GM12878 (cell line): ENCODE data around the gene HOXB13. TPM values are rescaled to one million over a fixed set of nuclear protein-coding genes. Genes with fewer than 3 reads are reported as not detected.
A peak's percentile ranks its signal among the peaks of the same experiment; 100 is the strongest.

ENCODE experiments used
- ATF2 ChIP-seq: IDR thresholded peaks from 2 replicates; pipeline ENCODE4 v1.6.1; 2012; ENCODE audit warnings: low read length, inconsistent platforms
- ATF3 ChIP-seq: IDR thresholded peaks from 2 replicates; pipeline ENCODE4 v1.6.1; 2011; ENCODE audit warnings: low read depth, mild to moderate bottlenecking, low read length, moderate library complexity, borderline replicate concordance; ENCODE audit errors: extremely low read depth
- BACH1 ChIP-seq: fragments of 450-650 bp; IDR thresholded peaks from 2 replicates; pipeline ENCODE4 v1.6.1; 2017; ENCODE audit warnings: mild to moderate bottlenecking, borderline replicate concordance
- BCL3 ChIP-seq: IDR thresholded peaks from 2 replicates; pipeline ENCODE4 v1.6.1; 2011; ENCODE audit warnings: borderline replicate concordance, low read depth, mild to moderate bottlenecking, moderate library complexity, low read length; ENCODE audit not compliant: insufficient read depth, poor library complexity, severe bottlenecking
- GABPA ChIP-seq: IDR thresholded peaks from 2 replicates; pipeline ENCODE4 v1.6.1; 2014; ENCODE audit warnings: antibody characterized with exemption, low read depth, mild to moderate bottlenecking, inconsistent platforms
- GATAD2B ChIP-seq: fragments of 450-650 bp; conservative IDR thresholded peaks from 2 replicates; pipeline ENCODE4 v1.6.1; 2017; ENCODE audit warnings: low read depth, mild to moderate bottlenecking, moderate library complexity
- IKZF1 ChIP-seq: fragments of 450-650 bp; conservative IDR thresholded peaks from 2 replicates; pipeline ENCODE4 v1.6.1; 2017; ENCODE audit warnings: antibody characterized with exemption, mild to moderate bottlenecking
- IKZF2 ChIP-seq, 2 experiments: fragments of 450-650 bp; IDR thresholded peaks; 2 replicates each; pipeline ENCODE4 v1.6.1; 2017; ENCODE audit warnings: mild to moderate bottlenecking in 2 of 2, moderate library complexity in 2 of 2
- KDM1A ChIP-seq: fragments of 200-600 bp; sonication (generic); IDR thresholded peaks from 2 replicates; pipeline ENCODE4 v1.6.1; 2016; ENCODE audit warnings: borderline replicate concordance
- MXI1 ChIP-seq: fragments of 150-350 bp; IDR thresholded peaks from 2 replicates; pipeline ENCODE4 v1.6.1; 2011; ENCODE audit warnings: low read depth, mild to moderate bottlenecking, inconsistent platforms, low read length, improper control_type of control experiment
- NBN ChIP-seq: fragments of 450-650 bp; IDR thresholded peaks from 2 replicates; pipeline ENCODE4 v1.6.1; 2016
- NR2F1 ChIP-seq: fragments of 450-650 bp; conservative IDR thresholded peaks from 2 replicates; pipeline ENCODE4 v1.6.1; 2017; ENCODE audit warnings: mild to moderate bottlenecking
- POU2F2 ChIP-seq: IDR thresholded peaks from 3 replicates; pipeline ENCODE4 v1.6.1; 2011; ENCODE audit warnings: low read depth, mild to moderate bottlenecking, low read length, borderline replicate concordance
- RFX5 ChIP-seq: IDR thresholded peaks from 2 replicates; pipeline ENCODE4 v1.6.1; 2011; ENCODE audit warnings: low read depth, low read length, improper control_type of control experiment
- RUNX3 ChIP-seq: IDR thresholded peaks from 2 replicates; pipeline ENCODE4 v1.6.1; 2012; ENCODE audit warnings: low read length, inconsistent platforms
- SMAD5 ChIP-seq: IDR thresholded peaks from 2 replicates; pipeline ENCODE4 v1.6.1; 2016; ENCODE audit warnings: antibody characterized with exemption, low read depth
- SMARCA5 ChIP-seq: fragments of 450-650 bp; IDR thresholded peaks from 2 replicates; pipeline ENCODE4 v1.6.1; 2017; ENCODE audit warnings: mild to moderate bottlenecking
- TAF1 ChIP-seq: IDR thresholded peaks from 2 replicates; pipeline ENCODE4 v1.6.1; 2011; ENCODE audit warnings: mild to moderate bottlenecking, low read depth, low read length, borderline replicate concordance
- YBX1 ChIP-seq: fragments of 450-650 bp; IDR thresholded peaks from 2 replicates; pipeline ENCODE4 v1.6.1; 2016; ENCODE audit warnings: antibody characterized with exemption
- ZNF687 ChIP-seq: fragments of 450-650 bp; IDR thresholded peaks from 2 replicates; pipeline ENCODE4 v1.6.1; 2017; ENCODE audit warnings: mild to moderate bottlenecking, moderate library complexity
- polyA plus RNA-seq, 11 experiments: library from polyadenylated mRNA; depleted of rRNA in 4 of 11; unstranded in 6 of 11; stranded (reverse) in 5 of 11; fragments of >200 nt; fragmentation: Nextera tagmentation in 4 of 11; fragmentation: Illumina TruSeq in 1 of 11; extraction: Ambion mirVana in 4 of 11; extraction: Trizol in 1 of 11; gene quantifications; 1 replicate in 1 of 11; 2 replicates in 10 of 11; pipeline versions ENCODE4 v1.2.1 to v1.2.3, GENCODE V29; 2011 to 2016; ENCODE audit warnings: inconsistent platforms in 2 of 11, missing spikeins in 2 of 11, low read depth in 1 of 11
- total RNA-seq, 4 experiments: library from RNA; depleted of rRNA in 3 of 4; stranded (reverse); fragments of >200 nt in 3 of 4; fragmentation: Illumina TruSeq in 1 of 4; extraction: Trizol in 1 of 4; gene quantifications; 2 replicates each; pipeline versions ENCODE4 v1.2.1 to v1.2.3, GENCODE V29; 2013 to 2021

Gene HOXB13
- total and polyA plus RNA-seq, 10 of the 15 experiments (the other 5 are each of a cell fraction or from before 2014, with no cell fraction given), result 0.05 TPM; not detected in 9

GRCh38 chr17:48678141-48678971, 50.2 kb downstream of the HOXB13 start (continued):
- no peak for TF ChIP-seq IKZF2 (IDR thresholded peaks at IDR 0.05)
- 0 out of 2 replicates have a peak, but pooled peaks have one; percentile 34 for TF ChIP-seq GATAD2B
- TF ChIP-seq ATF3, result no peak
- no peak for TF ChIP-seq RFX5
- TF ChIP-seq POU2F2, result no peak
- TF ChIP-seq BACH1, result 0 out of 2 replicates have a peak, but pooled peaks have one; percentile 23
- no peak for TF ChIP-seq ZNF687
- TF ChIP-seq RUNX3, result peak; percentile 25; the same call in 1 of the 2 replicates
- no peak for TF ChIP-seq ATF2
- no peak for TF ChIP-seq SMAD5
- TF ChIP-seq KDM1A, result no peak
- TF ChIP-seq SMARCA5, result 0 out of 2 replicates have a peak, but pooled peaks have one; percentile 30
- TF ChIP-seq MXI1, result no peak
- TF ChIP-seq IKZF1, result peak; percentile 36; the same call in 1 of the 2 replicates
- no peak for TF ChIP-seq YBX1
- peak; percentile 25; the same call in 1 of the 2 replicates for TF ChIP-seq NR2F1
- TF ChIP-seq BCL3, result no peak
- TF ChIP-seq GABPA, result no peak
- no peak for TF ChIP-seq TAF1
- TF ChIP-seq NBN, result no peak
